Activated CD4-positive, alpha-beta memory T cell treated with anti-CD3 and anti-CD28 coated beads for 36 hours (primary cell): ENCODE data around the gene FAM25A. TPM values are rescaled to one million over a fixed set of nuclear protein-coding genes. Genes with fewer than 3 reads are reported as not detected.
A peak's percentile ranks its signal among the peaks of the same experiment; 100 is the strongest.
"Not testable (repeated sequence)": the region's sequence is repeated elsewhere in the genome, so short reads cannot be mapped to it uniquely, and the experiment has no call there.

ENCODE experiments used
- CTCF ChIA-PET: fragments of 350-600 bp; sonication (Branson Sonifier 250); formaldehyde crosslinking; loops from one replicate; lab custom pipeline; 2021; ENCODE audit warnings: antibody characterized with exemption, inconsistent platforms; lab: Charles Lee
- POLR2A ChIA-PET: fragments of 350-600 bp; sonication (Branson Sonifier 250); formaldehyde crosslinking; loops from one replicate; lab custom pipeline; 2021; ENCODE audit warnings: antibody characterized with exemption; lab: Charles Lee
- DNase-seq: peaks from one replicate; pipeline ENCODE4 v3.0.0-alpha.2; 2020
- H3K27ac Mint-ChIP-seq: one replicate; pipeline ENCODE4 v1.8.0; 2021; ENCODE audit warnings: mixed read lengths
- H3K27me3 Mint-ChIP-seq: one replicate; pipeline ENCODE4 v1.8.0; 2021; ENCODE audit warnings: mixed read lengths
- H3K36me3 Mint-ChIP-seq: one replicate; pipeline ENCODE4 v1.8.0; 2021; ENCODE audit warnings: mixed read lengths
- H3K4me1 Mint-ChIP-seq: one replicate; pipeline ENCODE4 v1.8.0; 2021; ENCODE audit warnings: low read depth, mixed read lengths
- H3K4me3 Mint-ChIP-seq: one replicate; pipeline ENCODE4 v1.8.0; 2021; ENCODE audit warnings: mild to moderate bottlenecking, mixed read lengths
- H3K9me3 Mint-ChIP-seq: one replicate; pipeline ENCODE4 v1.8.0; 2021; ENCODE audit warnings: mixed read lengths
- intact Hi-C: fragments of 100-400 bp; cut with micrococcal nuclease; formaldehyde crosslinking; loops from one replicate; pipeline ENCODE4 v1.15.1; 2023
- total RNA-seq, 2 experiments: library from RNA; stranded (reverse); gene quantifications; one replicate each; pipeline ENCODE4 v1.2.3, GENCODE V29; 2021

Gene FAM25A
- total RNA-seq, 2 experiments from 2014 or later = not detected

DNA sequence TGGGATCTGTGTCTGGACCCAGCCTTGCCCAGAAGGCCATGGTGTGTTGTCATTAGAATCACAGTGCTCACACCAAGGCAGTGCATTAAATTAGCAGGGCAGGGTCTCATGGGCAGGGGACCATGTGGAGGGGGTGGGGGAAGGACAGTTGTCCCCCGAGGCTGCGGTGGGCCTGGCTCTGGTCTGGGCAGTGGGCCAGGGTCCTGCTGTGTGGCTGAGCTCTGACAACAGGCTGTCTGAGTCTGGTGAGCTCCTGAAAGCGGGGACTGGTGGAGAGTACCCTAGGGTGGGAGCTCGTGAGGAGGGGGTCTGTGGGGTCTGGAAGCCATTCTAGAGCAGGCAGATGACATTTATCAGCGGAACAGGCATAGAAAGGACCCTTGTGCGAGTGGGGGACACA is 2.0 kb upstream of the FAM25A start:
- DNase-seq, intact Hi-C loops, H3K4me3 Mint-ChIP-seq, POLR2A ChIA-PET, H3K9me3 Mint-ChIP-seq, H3K36me3 Mint-ChIP-seq, H3K27me3 Mint-ChIP-seq, CTCF ChIA-PET, H3K4me1 Mint-ChIP-seq, H3K27ac Mint-ChIP-seq: not testable (repeated sequence)

DNA sequence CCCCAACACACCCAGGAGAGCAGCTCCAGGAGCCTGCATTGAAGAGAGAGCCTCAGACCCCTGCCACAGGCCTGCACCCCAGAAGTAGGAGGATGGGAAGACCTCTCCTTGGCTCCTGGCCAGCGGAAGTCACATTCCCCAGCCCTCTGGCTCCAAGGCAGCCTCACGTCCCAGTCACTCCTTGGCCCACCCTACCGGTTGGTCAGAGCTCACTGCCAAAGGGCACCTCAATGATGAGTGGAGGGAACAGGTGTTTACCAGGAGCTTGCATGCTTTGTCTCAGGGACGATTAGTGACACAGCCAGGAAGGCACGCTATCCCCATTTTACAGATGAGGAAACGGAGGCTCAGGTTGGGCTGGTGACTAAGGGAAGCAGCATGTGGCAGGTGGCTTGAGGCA is 1.0 kb upstream of the FAM25A start:
- CTCF ChIA-PET, POLR2A ChIA-PET, H3K9me3 Mint-ChIP-seq, H3K4me3 Mint-ChIP-seq, DNase-seq, H3K27ac Mint-ChIP-seq, H3K27me3 Mint-ChIP-seq, H3K4me1 Mint-ChIP-seq, intact Hi-C loops, H3K36me3 Mint-ChIP-seq: not testable (repeated sequence)

DNA sequence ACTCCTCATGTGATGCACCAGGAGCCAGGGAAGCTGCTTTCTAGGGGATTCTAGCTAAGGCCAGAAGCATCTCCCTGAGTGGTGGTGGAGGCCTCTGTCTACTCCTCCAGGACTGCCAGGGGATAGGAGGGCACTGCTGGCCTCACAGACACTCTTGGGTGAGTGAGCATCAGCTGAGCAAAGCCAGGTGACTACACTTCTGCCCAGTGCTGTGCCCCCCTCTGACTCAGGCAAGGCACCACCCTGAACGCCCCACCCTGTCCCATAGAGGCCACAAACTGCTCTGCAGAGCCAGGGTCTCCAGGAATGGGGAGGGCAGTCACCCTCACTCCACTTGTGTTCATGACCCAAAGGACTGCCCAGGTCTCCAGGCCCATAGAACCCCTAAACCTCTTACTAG is 590 bp upstream of the FAM25A start:
- DNase-seq, H3K9me3 Mint-ChIP-seq, H3K36me3 Mint-ChIP-seq, CTCF ChIA-PET, POLR2A ChIA-PET, H3K4me3 Mint-ChIP-seq, H3K27ac Mint-ChIP-seq, intact Hi-C loops, H3K4me1 Mint-ChIP-seq, H3K27me3 Mint-ChIP-seq: not testable (repeated sequence)

- DNase-seq = peak; percentile 52
Measured at GRCh38 chr10:87025285-87025958, 5.3 kb downstream of the FAM25A start.

DNA sequence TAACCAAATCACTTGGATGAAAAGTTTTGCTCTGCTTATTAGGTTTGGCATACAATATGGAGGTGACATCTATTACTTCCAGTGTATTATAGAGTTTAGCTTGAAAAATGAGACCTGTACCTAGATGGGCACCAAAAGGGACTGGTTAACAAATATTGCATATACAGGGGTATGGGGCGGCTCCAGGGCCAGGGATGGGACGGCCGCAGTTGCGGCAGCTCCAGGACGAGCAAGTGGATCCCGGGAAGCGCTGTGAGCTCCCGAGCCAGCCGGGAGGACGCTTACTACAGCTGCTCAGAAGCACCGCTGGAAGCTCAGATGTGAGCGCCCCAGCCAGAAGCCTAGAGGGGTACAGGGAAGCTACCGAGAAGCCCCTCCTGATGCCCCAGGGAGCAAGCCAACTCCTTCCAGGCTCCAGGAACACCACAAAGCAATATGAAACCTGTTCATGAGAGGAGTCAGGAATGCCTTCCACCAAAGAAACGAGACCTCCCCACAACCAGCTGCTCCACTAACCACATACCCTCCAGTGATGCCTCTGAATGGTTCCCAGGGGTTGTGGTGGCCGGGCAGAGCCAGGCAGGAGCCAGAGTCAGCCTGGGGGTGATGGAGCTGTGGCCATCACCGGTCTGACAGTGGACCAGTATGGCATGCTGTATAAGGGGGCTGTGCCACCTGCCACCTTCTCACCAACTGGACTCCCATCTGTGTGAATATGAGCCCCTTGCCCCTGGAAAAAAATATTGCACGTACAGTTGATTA is 6.8 kb downstream of the FAM25A start:
- H3K27ac Mint-ChIP-seq, DNase-seq, H3K9me3 Mint-ChIP-seq, POLR2A ChIA-PET, CTCF ChIA-PET, H3K4me1 Mint-ChIP-seq, H3K4me3 Mint-ChIP-seq, H3K36me3 Mint-ChIP-seq, H3K27me3 Mint-ChIP-seq: not testable (repeated sequence)
- intact Hi-C loops = loop anchor here (5.0 kb wide), 1 partner anchor 65 kb away; the partner anchor contains the start of gene GLUD1

More at GRCh38 chr10:87025285-87025958, 5.3 kb downstream of the FAM25A start:
- H3K27me3 Mint-ChIP-seq, H3K36me3 Mint-ChIP-seq, H3K9me3 Mint-ChIP-seq, H3K4me3 Mint-ChIP-seq, H3K4me1 Mint-ChIP-seq: not testable (repeated sequence)
- CTCF ChIA-PET = interaction anchor here (1.1 kb wide), 1 partner anchor 86 kb away, joined by 4 read pairs; no protein-coding TSS in a partner anchor
- POLR2A ChIA-PET = interaction anchor here (0.6 kb wide), 1 partner anchor 586 kb away, joined by 4 read pairs; no protein-coding TSS in a partner anchor
- intact Hi-C loops = loop anchor here (5.0 kb wide), 1 partner anchor 67 kb away; the partner anchor contains the start of gene GLUD1
- H3K27ac Mint-ChIP-seq = peak overlapping the region; percentile 88

DNA sequence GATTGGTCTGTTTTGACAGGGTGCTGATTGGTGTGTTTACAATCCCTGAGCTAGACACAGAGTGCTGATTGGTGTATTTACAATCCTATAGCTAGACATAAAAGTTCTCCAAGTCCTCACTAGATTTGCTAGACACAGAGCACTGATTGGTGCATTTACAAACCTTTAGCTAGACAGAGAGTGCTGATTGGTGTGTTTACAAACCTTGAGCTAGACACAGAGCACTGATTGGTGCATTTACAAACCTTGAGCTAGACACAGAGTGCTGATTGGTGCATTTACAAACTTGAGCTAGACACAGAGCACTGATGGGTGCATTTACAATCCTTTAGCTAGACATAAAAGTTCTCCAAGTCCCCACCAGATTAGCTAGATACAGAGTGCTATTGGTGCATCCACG is 10.3 kb downstream of the FAM25A start:
- H3K27ac Mint-ChIP-seq, H3K9me3 Mint-ChIP-seq, H3K27me3 Mint-ChIP-seq, H3K4me3 Mint-ChIP-seq, H3K4me1 Mint-ChIP-seq, POLR2A ChIA-PET, intact Hi-C loops, H3K36me3 Mint-ChIP-seq, DNase-seq: not testable (repeated sequence)
- CTCF ChIA-PET = interaction anchor here (0.8 kb wide), 1 partner anchor 33 kb away, joined by 3 read pairs; no protein-coding TSS in a partner anchor

DNA sequence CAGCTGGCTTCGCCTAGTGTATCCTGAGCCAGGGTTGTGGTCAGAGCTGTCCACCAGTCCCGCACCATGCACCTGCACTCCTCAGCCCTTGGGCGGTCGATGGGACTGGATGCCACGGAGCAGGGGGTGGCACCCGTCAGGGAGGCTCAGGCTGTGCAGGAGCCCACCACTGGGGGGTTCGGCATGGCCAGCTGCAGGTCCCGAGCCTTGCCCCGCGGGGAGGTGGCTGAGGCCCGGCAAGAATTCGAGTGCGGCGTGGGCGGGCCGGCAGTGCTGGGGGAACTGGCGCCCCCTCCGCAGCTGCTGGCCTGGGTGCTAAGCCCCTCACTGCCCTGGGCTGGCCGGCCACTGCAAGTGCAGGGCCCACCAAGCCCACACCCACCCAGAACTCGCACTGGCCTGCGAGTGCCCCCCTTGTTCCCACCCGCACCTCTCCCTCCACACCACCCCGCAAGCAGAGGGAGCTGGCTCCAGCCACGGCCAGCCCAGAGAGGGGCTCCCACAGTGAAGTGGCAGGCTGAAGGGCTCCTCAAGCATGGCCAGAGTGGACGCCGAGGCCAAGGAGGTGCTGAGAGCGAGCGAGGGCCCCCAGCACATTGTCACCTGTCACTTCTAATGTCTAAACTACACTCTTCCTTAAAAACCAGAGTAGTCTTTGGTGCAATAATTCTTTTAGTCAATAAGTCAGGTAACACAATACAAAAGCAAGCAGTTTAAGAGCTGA is 11.0 kb downstream of the FAM25A start:
- POLR2A ChIA-PET = no interaction called here
- CTCF ChIA-PET = interaction anchor here (0.8 kb wide), 1 partner anchor 34 kb away, joined by 3 read pairs; no protein-coding TSS in a partner anchor
- no peaks in the 10 kb centered on the region for H3K36me3 Mint-ChIP-seq
- no peak overlapping the region for H3K4me3 Mint-ChIP-seq
- no peaks in the 10 kb centered on the region for H3K27me3 Mint-ChIP-seq
- H3K4me1 Mint-ChIP-seq = no peaks in the 10 kb centered on the region
- DNase-seq = no peak
- H3K27ac Mint-ChIP-seq = no peak overlapping the region
- intact Hi-C loops = no loop called here
- no peaks in the 10 kb centered on the region for H3K9me3 Mint-ChIP-seq

- peaks cover 3% of the 10 kb centered on the region for H3K9me3 Mint-ChIP-seq
- CTCF ChIA-PET = no interaction called here
- no peaks in the 10 kb centered on the region for H3K27me3 Mint-ChIP-seq
- POLR2A ChIA-PET = interaction anchor here (0.6 kb wide), 1 partner anchor 48 kb away, joined by 3 read pairs; no protein-coding TSS in a partner anchor
- H3K27ac Mint-ChIP-seq = no peak overlapping the region
- no peak for DNase-seq
- intact Hi-C loops = no loop called here
- no peaks in the 10 kb centered on the region for H3K36me3 Mint-ChIP-seq
- H3K4me3 Mint-ChIP-seq = no peak overlapping the region
- no peaks in the 10 kb centered on the region for H3K4me1 Mint-ChIP-seq
Measured at GRCh38 chr10:87036623-87037022, 16.5 kb downstream of the FAM25A start.

- ChIA-PET POLR2A (interaction anchor here (0.6 kb wide), 1 partner anchor 414 kb away, joined by 3 read pairs; no protein-coding TSS in a partner anchor), CTCF (no interaction called here)
- no peaks in the 10 kb centered on the region for H3K4me1 Mint-ChIP-seq
- intact Hi-C loops = no loop called here
- peaks cover 3% of the 10 kb centered on the region for H3K9me3 Mint-ChIP-seq
- no peak for DNase-seq
- no peak overlapping the region for H3K4me3 Mint-ChIP-seq
- H3K27me3 Mint-ChIP-seq = no peaks in the 10 kb centered on the region
- H3K36me3 Mint-ChIP-seq = peaks cover under 1% of the 10 kb centered on the region
- H3K27ac Mint-ChIP-seq = no peak overlapping the region
Measured at GRCh38 chr10:87038286-87038717, 18.2 kb downstream of the FAM25A start.

GRCh38 chr10:87038786-87039185 is 18.7 kb downstream of the FAM25A start:
- DNase-seq = no peak
- Mint-ChIP-seq H3K4me3 (no peak overlapping the region), H3K9me3 (peaks cover 3% of the 10 kb centered on the region), H3K27me3 (no peaks in the 10 kb centered on the region), H3K4me1 (no peaks in the 10 kb centered on the region), H3K36me3 (peaks cover 2% of the 10 kb centered on the region), H3K27ac (no peak overlapping the region)
- intact Hi-C loops = no loop called here
- POLR2A ChIA-PET = interaction anchor here (0.6 kb wide), 1 partner anchor 36 kb away, joined by 3 read pairs; no protein-coding TSS in a partner anchor
- CTCF ChIA-PET = no interaction called here

GRCh38 chr10:87043579-87043978 is 23.5 kb downstream of the FAM25A start:
- H3K27ac Mint-ChIP-seq, POLR2A ChIA-PET, H3K4me3 Mint-ChIP-seq, H3K4me1 Mint-ChIP-seq, intact Hi-C loops, DNase-seq, H3K27me3 Mint-ChIP-seq, CTCF ChIA-PET, H3K9me3 Mint-ChIP-seq: not testable (repeated sequence)
- H3K36me3 Mint-ChIP-seq = peaks cover 20% of the 10 kb centered on the region

DNA sequence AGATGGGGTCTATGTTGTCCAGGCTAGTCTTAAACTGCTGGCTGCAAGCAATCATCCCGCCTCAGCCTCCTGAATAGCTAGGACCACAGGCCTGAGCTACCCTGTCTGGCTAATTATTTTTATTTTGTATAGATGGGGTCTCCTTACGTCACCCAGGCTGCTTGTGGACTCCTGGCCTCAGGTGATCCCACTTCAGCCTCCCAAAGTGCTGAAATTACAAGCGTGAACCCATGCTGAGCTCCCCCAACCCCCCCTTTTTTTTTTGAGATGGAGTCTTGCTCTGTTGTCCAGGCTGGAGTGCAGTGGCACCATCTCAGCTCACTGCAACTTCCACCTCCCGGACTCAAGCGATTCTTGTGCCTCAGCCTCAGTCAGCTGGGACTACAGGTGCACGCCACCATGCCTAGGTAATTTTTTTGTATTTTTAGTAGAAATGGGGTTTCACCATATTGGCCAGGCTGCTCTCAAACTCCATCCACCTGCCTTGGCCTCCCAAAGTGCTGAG is 25.4 kb downstream of the FAM25A start:
- CTCF ChIA-PET = no interaction called here
- H3K9me3 Mint-ChIP-seq = no peaks in the 10 kb centered on the region
- POLR2A ChIA-PET = no interaction called here
- H3K4me3 Mint-ChIP-seq = no peak overlapping the region
- no peaks in the 10 kb centered on the region for H3K4me1 Mint-ChIP-seq
- H3K27me3 Mint-ChIP-seq = no peaks in the 10 kb centered on the region
- H3K36me3 Mint-ChIP-seq = peaks cover 31% of the 10 kb centered on the region
- intact Hi-C loops = no loop called here
- no peak overlapping the region for H3K27ac Mint-ChIP-seq
- DNase-seq = no peak
